NCI-H2196 (cell line): Measurements from ENCODE around the gene IGLL1.
"Not testable (repeated sequence)": the region's sequence is repeated elsewhere in the genome, so short reads cannot be mapped to it uniquely, and the experiment has no call there.

ENCODE experiments used
- DNase-seq: peaks from one replicate; lab custom pipeline; 2025; ENCODE audit not compliant: unreplicated experiment; lab: John Stamatoyannopoulos, UW

Gene IGLL1

GRCh38 chr22:23591846-23592245 lies 11.8 kb upstream of the IGLL1 start:
- DNase-seq = no peak

- DNase-seq = peak; percentile 27
These were observed 11.2 kb upstream of the IGLL1 start for GRCh38 chr22:23591201-23591791.

- no peak for DNase-seq
These were observed 3.7 kb upstream of the IGLL1 start for GRCh38 chr22:23583836-23584235.

GRCh38 chr22:23583153-23583552 lies 3.1 kb upstream of the IGLL1 start:
- DNase-seq = no peak

- DNase-seq = no peak
These were observed 1.2 kb upstream of the IGLL1 start for GRCh38 chr22:23581260-23581650.

GRCh38 chr22:23580576-23581259 lies 628 bp upstream of the IGLL1 start:
- DNase-seq = no peak

- DNase-seq = no peak
These were observed 810 bp downstream of the IGLL1 start for GRCh38 chr22:23579280-23579679.

- no peak for DNase-seq
These were observed 1.8 kb downstream of the IGLL1 start for GRCh38 chr22:23578306-23578705.

- DNase-seq = no peak
These were observed 3.4 kb downstream of the IGLL1 start for GRCh38 chr22:23576681-23577080.

- DNase-seq = no peak
These were observed 4.5 kb downstream of the IGLL1 start for GRCh38 chr22:23575601-23576000.

GRCh38 chr22:23574877-23575276 lies 5.2 kb downstream of the IGLL1 start:
- DNase-seq = no peak

GRCh38 chr22:23574371-23574811 lies 5.7 kb downstream of the IGLL1 start:
- DNase-seq = no peak

GRCh38 chr22:23573701-23574235 lies 6.3 kb downstream of the IGLL1 start:
- not testable (repeated sequence) for DNase-seq

GRCh38 chr22:23573106-23573505 lies 7.0 kb downstream of the IGLL1 start:
- DNase-seq = not testable (repeated sequence)

GRCh38 chr22:23571486-23571885 lies 8.6 kb downstream of the IGLL1 start:
- DNase-seq = no peak

GRCh38 chr22:23570681-23571080 lies 9.4 kb downstream of the IGLL1 start:
- no peak for DNase-seq

GRCh38 chr22:23569716-23570115 lies 10.4 kb downstream of the IGLL1 start:
- no peak for DNase-seq

GRCh38 chr22:23569291-23569690 lies 10.8 kb downstream of the IGLL1 start:
- DNase-seq = no peak

GRCh38 chr22:23566705-23567475 lies 13.2 kb downstream of the IGLL1 start:
- no peak for DNase-seq

GRCh38 chr22:23565915-23566704 lies 14.0 kb downstream of the IGLL1 start:
- no peak for DNase-seq

- no peak for DNase-seq
These were observed 14.7 kb downstream of the IGLL1 start for GRCh38 chr22:23565305-23565914.
